Fibroblast of lung (primary cell): ENCODE results near the gene MBOAT1.

Experiments used
- CTCF ChIP-seq, 2 donors: IDR thresholded peaks in 1 of 2; conservative IDR thresholded peaks in 1 of 2; 1 replicate in 1 of 2; 2 replicates in 1 of 2; pipeline ENCODE4 v1.5.1; 2011 to 2012; ENCODE audit warnings: low read length in 2 of 2, control low read depth in 1 of 2, inconsistent platforms in 1 of 2, low read depth in 1 of 2, mild to moderate bottlenecking in 1 of 2
- EZH2 ChIP-seq: IDR thresholded peaks from 2 replicates; pipeline ENCODE4 v1.5.1; 2012; ENCODE audit warnings: low read length, control low read depth, mild to moderate bottlenecking; ENCODE audit errors: missing control alignments

GRCh38 chr6:20198775-20199174, 13.5 kb downstream of the MBOAT1 start:
- TF ChIP-seq CTCF (conservative IDR thresholded peaks at IDR 0.05 in 1 of 2, IDR thresholded peaks at IDR 0.05 in 1 of 2; ENCODE audit: low read depth in 1 of 2, low read length in 2 of 2) = no peak
- no peak for TF ChIP-seq EZH2
